HG03135 (cell line): ENCODE data around the gene RAB35.

Experiments used
- ATAC-seq: cut with Tn5 transposase; IDR thresholded peaks from one replicate; pipeline ENCODE4 v1.9.1; 2021; ENCODE audit warnings: mild to moderate bottlenecking, moderate library complexity; ENCODE audit not compliant: unreplicated experiment

The RAB35 gene

GRCh38 chr12:120134307-120134980 lies 17.9 kb upstream of the RAB35 start:
- ATAC-seq = no peak

DNA sequence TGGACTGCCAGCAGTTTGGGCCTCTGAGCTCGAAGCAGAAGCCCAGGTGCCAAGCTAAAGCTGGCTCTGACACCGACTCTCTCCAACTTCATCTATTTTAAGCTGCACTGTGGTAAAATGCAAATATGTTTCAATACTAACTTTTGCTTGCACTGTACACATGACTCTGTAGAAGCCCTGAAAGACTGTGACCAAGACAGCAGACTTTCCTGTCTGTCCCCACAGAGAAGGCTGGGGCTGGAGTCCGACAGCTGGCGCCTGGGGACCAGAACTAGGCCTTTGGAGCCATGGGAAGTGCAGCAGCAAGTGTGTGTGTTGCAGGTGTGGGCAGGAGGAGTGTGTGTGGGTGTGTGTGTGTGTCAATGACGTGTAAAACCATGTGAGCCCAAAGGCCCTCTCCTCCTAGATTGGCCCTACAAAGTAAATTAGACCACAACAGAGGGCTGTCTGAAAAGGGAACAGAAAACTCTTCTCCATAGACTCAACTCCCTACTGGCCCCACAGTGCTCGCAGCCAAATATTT lies 16.4 kb upstream of the RAB35 start:
- peak; percentile 85 for ATAC-seq

DNA sequence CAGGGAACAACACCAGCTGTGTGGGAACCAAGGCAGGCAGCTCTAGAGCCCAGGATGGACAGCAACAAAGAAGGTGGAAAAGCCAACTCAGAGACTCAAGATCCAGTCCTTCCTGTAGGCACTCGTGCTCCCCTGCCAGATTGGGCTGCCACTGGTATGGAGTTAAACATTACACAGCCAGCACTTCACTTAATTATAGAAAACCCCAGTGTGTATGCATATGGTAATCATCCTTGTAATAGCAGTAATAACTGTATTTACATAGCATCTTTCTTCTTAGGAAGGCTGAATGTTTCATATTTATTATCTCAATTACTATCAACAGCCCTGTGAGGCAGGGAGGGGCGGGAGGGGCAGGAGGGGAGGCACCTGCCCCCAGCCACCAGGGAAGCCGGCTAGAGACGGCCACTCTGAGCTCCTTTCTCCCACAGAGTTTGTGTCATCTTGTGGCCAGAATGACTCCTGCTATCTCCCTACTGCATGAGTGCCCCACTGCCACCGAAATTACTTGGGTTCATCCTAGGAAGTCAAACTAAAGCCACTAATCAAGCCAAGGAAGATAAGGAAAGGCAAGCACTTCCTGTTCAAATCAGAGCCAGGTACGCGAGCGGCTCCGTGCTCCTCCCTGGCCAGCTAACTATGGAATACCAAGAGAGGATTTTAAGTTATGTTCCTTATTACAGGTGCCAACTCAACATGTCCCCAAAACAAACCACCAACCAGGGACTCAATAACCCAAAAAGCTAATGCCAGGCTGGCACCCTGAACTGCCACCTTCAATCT lies 15.7 kb upstream of the RAB35 start:
- no peak for ATAC-seq

DNA sequence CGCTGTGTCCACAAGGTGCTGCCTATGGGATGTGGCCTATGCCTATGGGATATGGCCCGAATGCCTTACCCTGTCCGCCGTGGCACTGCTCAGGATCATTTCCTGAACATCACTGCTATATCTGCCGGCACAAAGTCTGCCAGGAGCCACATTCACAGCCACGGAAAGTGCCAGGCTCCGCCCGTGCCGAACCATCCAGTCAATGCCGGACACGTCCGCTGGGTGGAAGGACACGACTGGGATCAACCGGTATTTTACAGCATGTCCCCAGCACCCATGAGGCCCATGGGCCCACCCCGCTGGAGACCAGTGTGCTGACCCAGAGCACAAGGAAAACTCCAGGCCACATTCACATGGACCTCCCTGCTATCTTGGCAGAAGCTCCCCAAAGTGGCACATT lies 14.6 kb upstream of the RAB35 start:
- ATAC-seq = no peak

DNA sequence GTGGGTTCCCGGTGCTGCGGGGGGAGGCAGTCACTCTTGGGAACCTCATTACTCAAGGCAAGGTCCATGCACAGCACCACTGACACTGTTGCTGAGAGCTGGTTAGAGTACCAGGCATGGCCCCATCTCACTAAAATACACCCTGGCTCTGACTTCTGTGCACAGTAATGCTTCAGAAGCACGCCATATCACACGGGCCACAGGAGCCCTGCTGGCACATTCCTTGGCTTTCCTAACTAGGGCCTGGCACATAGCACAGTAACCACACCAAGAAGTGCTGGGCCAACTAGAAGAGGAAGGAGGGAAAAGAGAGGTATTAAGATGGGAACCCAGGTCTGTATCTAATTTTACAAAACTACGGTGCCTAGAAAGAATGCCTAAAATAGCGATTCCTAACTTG lies 13.5 kb upstream of the RAB35 start:
- no peak for ATAC-seq

DNA sequence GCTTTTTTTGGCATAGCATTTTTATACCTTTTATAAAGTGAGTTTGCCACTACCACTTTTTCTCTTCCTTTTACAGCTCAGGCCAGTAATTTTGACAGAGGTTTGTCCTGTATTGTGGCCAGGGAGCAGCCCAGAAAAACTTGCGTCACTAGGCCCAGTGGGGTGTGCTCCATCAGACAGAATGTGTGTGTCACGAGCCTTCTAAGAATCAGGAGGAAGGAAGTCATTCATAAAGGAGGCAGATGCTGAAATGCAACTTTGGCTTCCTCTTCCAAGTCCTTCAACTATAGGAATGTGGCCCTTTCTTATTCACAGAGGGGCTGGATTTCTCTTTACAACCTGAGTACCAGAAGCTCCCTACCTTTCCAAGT lies 10.1 kb upstream of the RAB35 start:
- ATAC-seq = no peak

DNA sequence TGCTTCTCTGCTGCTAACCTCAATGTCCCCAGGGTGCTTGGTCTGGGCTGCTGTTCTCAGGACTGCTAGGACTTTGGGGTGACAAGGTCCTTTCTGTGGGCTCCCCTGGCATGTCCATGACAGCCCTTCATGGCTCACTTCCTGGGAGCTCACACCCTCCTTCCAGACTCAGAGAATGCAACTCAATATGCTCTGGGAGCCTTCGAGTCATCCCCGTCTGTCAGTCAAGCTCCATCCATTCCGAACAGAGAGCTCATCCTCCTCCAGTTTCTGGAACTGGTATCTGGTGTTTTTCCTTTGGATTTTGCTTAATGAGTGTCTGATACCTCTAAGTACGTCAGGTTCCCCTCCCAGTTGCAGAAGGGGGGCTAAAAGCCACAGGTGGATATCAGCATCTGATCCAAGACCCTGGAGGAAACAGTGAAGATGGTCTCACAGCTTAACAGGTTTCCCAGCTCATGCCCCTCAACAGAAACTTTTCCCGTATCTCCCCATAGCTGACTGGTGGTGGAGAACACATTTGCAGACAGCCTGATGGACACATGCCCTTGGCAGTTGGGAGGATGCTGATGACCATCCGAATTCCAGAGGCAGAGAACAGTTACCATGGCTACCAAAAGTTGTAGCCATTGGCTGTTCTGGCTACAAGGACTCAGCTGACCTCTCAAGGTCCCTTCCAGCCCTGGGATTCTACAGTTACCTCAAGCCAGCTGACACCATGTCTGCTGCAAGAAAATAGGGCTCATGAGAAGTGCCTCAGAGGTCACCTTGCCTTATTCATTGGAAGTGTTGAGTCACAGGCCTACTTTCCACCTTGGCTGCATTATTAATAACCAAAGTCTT lies 9.5 kb upstream of the RAB35 start:
- ATAC-seq = no peak

DNA sequence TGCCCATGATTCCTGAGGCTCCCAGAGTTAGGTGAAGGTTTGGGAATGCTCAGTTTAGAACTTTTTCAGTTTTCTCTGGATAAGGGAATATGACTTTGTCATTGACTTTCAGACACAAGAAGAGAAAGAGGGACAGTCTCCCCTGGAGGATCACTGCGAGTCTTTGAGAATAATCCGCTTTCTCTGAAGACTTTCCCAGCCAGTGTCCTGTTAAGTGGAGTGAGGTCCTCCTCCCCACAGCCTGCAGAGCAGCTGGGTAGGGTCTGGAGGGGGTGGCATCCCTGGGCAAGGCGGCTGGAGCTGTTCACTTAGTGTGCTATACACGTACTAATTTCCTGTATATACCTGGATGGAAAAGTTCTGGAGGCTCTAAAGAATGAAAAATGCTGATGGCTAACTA lies 8.5 kb upstream of the RAB35 start:
- no peak for ATAC-seq

DNA sequence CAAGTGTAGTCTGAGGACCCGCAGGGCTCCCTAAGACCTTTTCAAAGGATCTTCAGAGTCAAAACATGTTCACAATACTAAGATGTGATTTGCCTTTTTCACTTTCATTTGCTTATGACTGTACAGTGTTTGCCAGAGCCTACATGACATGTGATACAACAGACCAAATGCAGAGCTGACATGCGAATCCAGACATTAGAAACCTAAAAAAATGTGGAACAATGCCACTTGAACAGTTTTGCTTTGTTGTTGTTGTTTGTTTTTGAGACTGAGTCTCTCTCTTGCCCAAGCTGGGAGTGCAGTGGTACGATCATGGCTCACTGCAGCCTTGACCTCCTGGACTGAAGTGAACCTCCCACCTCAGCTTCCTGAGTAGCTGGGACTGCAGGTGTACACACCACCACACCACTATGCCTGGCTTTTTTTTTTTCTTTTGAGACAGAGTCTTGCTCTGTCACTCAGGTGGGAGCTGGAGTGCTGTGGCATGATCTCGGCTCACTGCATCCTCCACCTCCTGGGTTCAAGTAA lies 5.3 kb upstream of the RAB35 start:
- peak; percentile 34 for ATAC-seq

DNA sequence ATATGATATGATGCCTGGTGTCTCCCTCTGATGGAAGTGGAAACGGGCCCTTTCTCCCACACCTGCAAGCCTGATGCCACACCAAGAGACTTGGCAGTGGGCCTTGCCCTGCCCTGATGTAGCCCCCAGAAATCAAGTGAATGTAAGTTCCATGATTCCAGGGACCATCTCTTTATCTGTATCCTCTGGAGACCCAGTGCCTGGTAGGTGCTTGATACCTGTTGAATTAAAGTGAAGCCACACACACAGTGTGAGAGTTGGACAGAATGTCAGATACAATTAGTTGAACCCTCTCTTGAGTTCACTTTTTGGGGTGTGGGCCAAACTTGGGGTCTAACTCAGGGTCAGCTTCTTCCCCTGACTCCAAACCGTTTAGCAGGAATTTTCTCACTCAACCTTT lies 4.8 kb upstream of the RAB35 start:
- ATAC-seq = no peak

DNA sequence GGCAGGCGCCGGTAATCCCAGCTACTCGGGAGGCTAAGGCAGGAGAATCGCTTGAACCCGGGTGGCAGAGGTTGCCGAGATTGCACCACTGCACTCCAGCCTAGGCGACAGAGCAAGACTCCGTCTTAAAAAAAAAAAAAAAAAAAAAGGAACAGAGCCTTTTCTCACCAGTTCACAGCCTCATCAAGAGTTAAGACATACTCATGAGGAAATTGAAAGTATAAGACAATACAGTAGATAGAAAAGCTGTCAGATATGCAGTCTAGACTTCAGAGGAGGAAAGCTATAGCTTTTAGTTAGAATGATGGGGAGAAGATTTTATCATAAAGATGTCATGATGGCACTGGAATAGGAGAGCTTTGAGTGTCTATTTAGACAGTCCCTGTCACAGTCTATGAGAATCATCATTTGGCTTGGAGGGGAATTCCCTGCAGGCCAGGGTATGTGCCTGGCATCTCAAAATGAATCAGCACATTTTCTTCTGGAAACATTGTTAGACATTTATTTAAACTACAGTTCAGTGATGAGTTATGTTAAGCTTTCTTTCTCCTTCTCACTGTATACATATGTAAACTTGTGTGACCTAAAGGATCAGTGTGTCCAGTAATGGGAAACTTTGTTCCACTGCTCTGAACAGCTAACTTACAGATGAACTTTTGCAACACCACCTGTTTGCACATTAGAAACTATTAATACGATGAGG lies 2.9 kb upstream of the RAB35 start:
- no peak for ATAC-seq

GRCh38 chr12:120118321-120119061 lies 1.9 kb upstream of the RAB35 start:
- no peak for ATAC-seq

- no peak for ATAC-seq
These were observed 1.4 kb upstream of the RAB35 start for GRCh38 chr12:120117961-120118320.

DNA sequence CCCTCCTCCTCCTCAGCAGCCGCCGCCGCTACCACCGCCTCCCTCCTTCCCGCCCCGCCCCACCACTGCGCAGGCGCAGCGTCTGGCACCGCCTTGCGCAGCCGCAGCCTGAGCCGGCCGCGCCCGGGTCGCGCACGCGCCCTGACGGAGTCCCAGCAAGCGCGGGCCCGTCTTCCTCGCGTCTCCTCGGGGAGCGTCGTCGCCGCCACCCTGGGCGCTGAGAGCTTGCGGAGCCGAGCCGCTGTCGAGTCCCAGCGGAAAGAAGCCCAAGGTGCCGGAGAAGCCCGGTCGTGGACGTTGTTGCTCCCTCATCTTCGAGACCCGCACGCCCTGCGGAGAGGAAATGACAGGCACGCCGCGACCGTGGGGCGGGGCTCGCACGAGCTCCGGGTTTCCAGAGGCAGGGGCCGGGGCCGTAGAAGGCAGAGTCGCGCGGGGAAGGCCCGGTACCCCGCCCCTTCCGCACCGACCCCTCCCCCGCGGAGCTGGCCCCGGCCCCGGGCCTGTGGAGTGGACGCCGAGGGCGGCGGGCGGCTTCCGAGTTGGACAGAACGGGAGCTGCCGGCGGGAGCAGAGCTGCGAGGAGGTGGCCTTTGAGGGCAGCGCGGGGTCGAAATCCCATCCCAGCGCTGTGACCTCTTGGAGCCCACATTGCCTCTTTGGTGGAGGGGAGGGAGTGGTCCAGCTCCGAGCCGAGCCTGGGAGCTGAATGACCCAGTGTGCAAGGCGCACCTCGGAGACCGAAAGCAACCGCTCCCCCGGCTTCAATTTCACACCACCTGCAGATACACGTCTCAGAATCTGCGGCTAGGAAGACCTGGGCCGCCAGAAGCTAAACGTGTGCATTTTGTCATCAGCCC lies 469 bp upstream of the RAB35 start:
- ATAC-seq = peak; percentile 48

DNA sequence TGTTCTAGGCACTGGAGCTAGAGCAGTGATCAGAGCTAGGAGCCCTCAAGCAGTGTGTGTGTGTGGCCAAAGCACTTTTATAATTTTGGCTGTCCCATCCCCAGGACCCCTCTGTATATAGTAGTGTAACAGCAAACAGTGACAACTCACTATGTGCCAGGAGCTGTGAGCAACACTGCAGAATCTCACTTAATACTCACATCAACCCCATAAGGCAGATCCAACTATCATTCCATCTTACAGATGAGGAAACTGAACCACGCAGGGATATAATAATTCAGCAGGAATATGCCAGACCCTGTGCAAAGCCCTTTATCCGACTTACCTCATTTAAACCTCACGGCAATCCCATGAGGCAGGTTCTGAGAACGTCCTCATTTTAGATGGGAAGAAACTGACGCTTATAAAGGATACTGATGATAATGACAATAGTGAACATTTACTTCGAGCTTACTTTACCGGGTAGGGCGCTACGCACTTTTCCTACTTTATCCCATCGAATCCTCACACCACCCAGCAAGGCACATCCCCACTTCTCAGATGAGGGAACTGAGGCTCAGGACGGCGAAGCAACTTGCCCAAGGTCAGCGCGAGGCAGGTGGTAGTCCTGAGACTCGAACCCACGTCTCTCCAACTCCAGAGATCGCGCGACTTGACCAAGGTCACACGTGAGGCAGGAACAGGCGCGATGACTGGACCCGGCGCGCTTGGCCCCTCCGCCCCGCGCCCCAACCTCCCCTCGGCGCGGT lies 687 bp downstream of the RAB35 start:
- peak; percentile 8 for ATAC-seq

GRCh38 chr12:120115066-120115465 lies 1.5 kb downstream of the RAB35 start:
- no peak for ATAC-seq

DNA sequence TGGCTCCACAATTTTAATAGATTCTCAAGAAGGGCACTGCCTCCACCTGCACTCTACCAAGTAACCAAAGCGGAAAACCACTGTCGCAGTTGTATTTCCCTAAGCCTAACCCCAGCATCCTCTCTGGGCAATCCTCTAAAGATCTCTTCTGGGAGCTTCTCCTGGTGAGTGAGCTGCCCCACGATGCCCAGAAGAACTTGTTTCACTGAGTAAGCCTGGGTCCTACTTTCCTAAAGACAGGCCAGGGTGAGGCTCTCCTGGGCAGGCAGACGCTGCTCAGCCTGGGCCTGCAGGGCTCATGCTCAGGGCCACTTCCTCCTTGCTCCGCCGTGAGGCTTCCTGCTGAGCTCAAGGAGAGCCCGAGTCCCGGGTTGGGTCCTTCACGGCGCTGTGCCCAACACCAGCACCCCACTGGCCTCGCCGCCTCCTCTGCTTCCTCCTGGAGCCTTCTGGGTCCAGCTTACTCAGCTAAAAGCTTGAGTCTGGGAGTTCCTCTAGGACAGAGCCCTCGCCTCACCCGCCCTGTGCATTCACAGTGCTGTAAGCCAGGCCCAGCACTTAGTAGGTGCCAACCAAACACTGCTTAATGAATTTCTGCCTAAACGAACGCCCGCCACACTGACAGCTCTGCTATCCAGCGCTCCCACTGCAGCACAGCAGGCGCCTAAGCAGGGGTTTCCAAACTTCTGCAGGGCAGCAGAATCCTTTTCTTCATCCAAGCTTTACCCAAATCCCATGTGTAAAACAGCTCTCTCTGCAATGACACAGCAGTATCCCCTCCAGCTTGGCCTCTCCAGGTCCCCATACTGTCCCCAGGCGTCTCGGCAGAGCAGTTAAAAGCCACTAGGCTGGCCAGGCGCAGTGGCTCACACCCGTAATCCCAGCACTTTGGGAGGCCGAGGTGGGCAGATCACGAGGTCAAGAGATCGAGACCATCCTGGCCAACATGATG lies 5.7 kb downstream of the RAB35 start:
- peak; percentile 53 for ATAC-seq
